Renal pelvis (tissue), 12 donors: Measurements from ENCODE around the gene NAGK. TPM values are rescaled to one million over a fixed set of nuclear protein-coding genes. Genes with fewer than 3 reads are reported as not detected.
A peak's percentile ranks its signal among the peaks of the same experiment; 100 is the strongest.
"Not testable (repeated sequence)": the region's sequence is repeated elsewhere in the genome, so short reads cannot be mapped to it uniquely, and the experiment has no call there.

ENCODE experiments used
- DNase-seq: peaks from one replicate; pipeline ENCODE4 v3.0.0-alpha.2; 2013
- long read RNA-seq, 16 experiments: transcript quantifications; one replicate each; lab custom pipeline, GENCODE V29; 2026
- polyA plus RNA-seq, 3 donors: library from polyadenylated mRNA; unstranded; fragments of 120-200 nt; gene quantifications; one replicate each; pipeline ENCODE4 v1.2.1, GENCODE V29; 2013; ENCODE audit not compliant: insufficient read length in 3 of 3

The NAGK gene
- 100 to 1,000 TPM in 2 of 3 donors, 10 to 100 TPM in 1; 82.8 to 113 (median 103) TPM for polyA plus RNA-seq
- long read RNA-seq, donor 1, full-length matches to known transcripts, result 69 of 77 reads
- long read RNA-seq, donor 1, partial matches to known transcripts, result 8 of 77 reads
- long read RNA-seq, donor 1, other reads (novel, unspliced or antisense), result 0 of 77 reads
- long read RNA-seq, donor 2, transcript NAGK-229 (10 exons, 1,801 nt), result major isoform, 31 of 74 reads
- long read RNA-seq, donor 2, transcript NAGK-219 (3 exons, 2,483 nt), result minor isoform, 7 of 74 reads
- long read RNA-seq, donor 2, transcript NAGK-211 (4 exons, 441 nt), result minor isoform, 16 of 74 reads
- long read RNA-seq, donor 2, transcript NAGK-222 (2 exons, 424 nt), result minor isoform, 19 of 74 reads
- long read RNA-seq, donor 2, partial matches to known transcripts, result 0 of 74 reads
- long read RNA-seq, donor 2, other reads (novel, unspliced or antisense), result 0 of 74 reads
- long read RNA-seq, donor 3, transcript NAGK-211 (4 exons, 441 nt), result major isoform, 16 of 57 reads
- long read RNA-seq, donor 3, transcript NAGK-229 (10 exons, 1,801 nt), result minor isoform, 12 of 57 reads
- long read RNA-seq, donor 3, transcript NAGK-222 (2 exons, 424 nt), result minor isoform, 14 of 57 reads
- long read RNA-seq, donor 3, partial matches to known transcripts, result 7 of 57 reads
- long read RNA-seq, donor 3, other reads (novel, unspliced or antisense), result 0 of 57 reads
- long read RNA-seq, donor 4, transcript NAGK-229 (10 exons, 1,801 nt), result major isoform, 33 of 84 reads
- long read RNA-seq, donor 4, transcript NAGK-219 (3 exons, 2,483 nt), result minor isoform, 5 of 84 reads
- long read RNA-seq, donor 4, transcript NAGK-222 (2 exons, 424 nt), result minor isoform, 16 of 84 reads
- long read RNA-seq, donor 4, transcript NAGK-211 (4 exons, 441 nt), result minor isoform, 24 of 84 reads
- long read RNA-seq, donor 4, partial matches to known transcripts, result 0 of 84 reads
- long read RNA-seq, donor 4, other reads (novel, unspliced or antisense), result 0 of 84 reads
- long read RNA-seq, donor 5, transcript NAGK-229 (10 exons, 1,801 nt), result major isoform, 6 of 12 reads
- long read RNA-seq, donor 5, partial matches to known transcripts, result 0 of 12 reads
- long read RNA-seq, donor 5, other reads (novel, unspliced or antisense), result 0 of 12 reads
- long read RNA-seq, donor 6, transcript NAGK-211 (4 exons, 441 nt), result minor isoform, 10 of 95 reads
- long read RNA-seq, donor 6, transcript NAGK-229 (10 exons, 1,801 nt), result major isoform, 25 of 95 reads
- long read RNA-seq, donor 6, transcript NAGK-219 (3 exons, 2,483 nt), result minor isoform, 15 of 95 reads
- long read RNA-seq, donor 6, transcript NAGK-222 (2 exons, 424 nt), result minor isoform, 13 of 95 reads
- long read RNA-seq, donor 6, partial matches to known transcripts, result 25 of 95 reads
- long read RNA-seq, donor 6, other reads (novel, unspliced or antisense), result 0 of 95 reads
- long read RNA-seq, donor 7, transcript NAGK-219 (3 exons, 2,483 nt), result minor isoform, 6 of 51 reads
- long read RNA-seq, donor 7, transcript NAGK-229 (10 exons, 1,801 nt), result major isoform, 18 of 51 reads
- long read RNA-seq, donor 7, transcript NAGK-211 (4 exons, 441 nt), result minor isoform, 6 of 51 reads
- long read RNA-seq, donor 7, partial matches to known transcripts, result 14 of 51 reads
- long read RNA-seq, donor 7, other reads (novel, unspliced or antisense), result 0 of 51 reads
- long read RNA-seq, donor 8, transcript NAGK-219 (3 exons, 2,483 nt), result minor isoform, 5 of 44 reads
- long read RNA-seq, donor 8, transcript NAGK-229 (10 exons, 1,801 nt), result minor isoform, 8 of 44 reads
- long read RNA-seq, donor 8, transcript NAGK-211 (4 exons, 441 nt), result minor isoform, 11 of 44 reads
- long read RNA-seq, donor 8, transcript NAGK-222 (2 exons, 424 nt), result major isoform, 12 of 44 reads
- long read RNA-seq, donor 8, partial matches to known transcripts, result 7 of 44 reads
- long read RNA-seq, donor 8, other reads (novel, unspliced or antisense), result 0 of 44 reads
- long read RNA-seq, donor 9, transcript NAGK-211 (4 exons, 441 nt), result minor isoform, 19 of 98 reads
- long read RNA-seq, donor 9, transcript NAGK-229 (10 exons, 1,801 nt), result major isoform, 30 of 98 reads
- long read RNA-seq, donor 9, transcript NAGK-222 (2 exons, 424 nt), result minor isoform, 15 of 98 reads
- long read RNA-seq, donor 9, transcript NAGK-219 (3 exons, 2,483 nt), result minor isoform, 8 of 98 reads
- long read RNA-seq, donor 9, partial matches to known transcripts, result 20 of 98 reads
- long read RNA-seq, donor 9, other reads (novel, unspliced or antisense), result 0 of 98 reads
- long read RNA-seq, donor 10, transcript NAGK-229 (10 exons, 1,801 nt), result major isoform, 20 of 78 reads
- long read RNA-seq, donor 10, transcript NAGK-222 (2 exons, 424 nt), result minor isoform, 15 of 78 reads
- long read RNA-seq, donor 10, transcript NAGK-211 (4 exons, 441 nt), result minor isoform, 17 of 78 reads
- long read RNA-seq, donor 10, transcript NAGK-219 (3 exons, 2,483 nt), result minor isoform, 8 of 78 reads
- long read RNA-seq, donor 10, partial matches to known transcripts, result 15 of 78 reads
- long read RNA-seq, donor 10, other reads (novel, unspliced or antisense), result 0 of 78 reads
- long read RNA-seq, donor 11, transcript NAGK-229 (10 exons, 1,801 nt), result major isoform, 14 of 27 reads
- long read RNA-seq, donor 11, transcript NAGK-222 (2 exons, 424 nt), result minor isoform, 5 of 27 reads
- long read RNA-seq, donor 11, partial matches to known transcripts, result 0 of 27 reads
- long read RNA-seq, donor 11, other reads (novel, unspliced or antisense), result 0 of 27 reads
- long read RNA-seq, donor 12, transcript NAGK-219 (3 exons, 2,483 nt), result minor isoform, 15 of 101 reads
- long read RNA-seq, donor 12, transcript NAGK-222 (2 exons, 424 nt), result minor isoform, 15 of 101 reads
- long read RNA-seq, donor 12, transcript NAGK-229 (10 exons, 1,801 nt), result major isoform, 26 of 101 reads
- long read RNA-seq, donor 12, transcript NAGK-211 (4 exons, 441 nt), result minor isoform, 12 of 101 reads
- long read RNA-seq, donor 12, partial matches to known transcripts, result 27 of 101 reads
- long read RNA-seq, donor 12, other reads (novel, unspliced or antisense), result 0 of 101 reads
- long read RNA-seq, donor 13, transcript NAGK-222 (2 exons, 424 nt), result minor isoform, 11 of 37 reads
- long read RNA-seq, donor 13, transcript NAGK-219 (3 exons, 2,483 nt), result minor isoform, 8 of 37 reads
- long read RNA-seq, donor 13, transcript NAGK-229 (10 exons, 1,801 nt), result major isoform, 12 of 37 reads
- long read RNA-seq, donor 13, partial matches to known transcripts, result 0 of 37 reads
- long read RNA-seq, donor 13, other reads (novel, unspliced or antisense), result 0 of 37 reads
- long read RNA-seq, donor 14, result 0 reads
- long read RNA-seq, donor 15, transcript NAGK-222 (2 exons, 424 nt), result minor isoform, 18 of 118 reads
- long read RNA-seq, donor 15, transcript NAGK-229 (10 exons, 1,801 nt), result major isoform, 29 of 118 reads
- long read RNA-seq, donor 15, transcript NAGK-211 (4 exons, 441 nt), result major isoform, 29 of 118 reads
- long read RNA-seq, donor 15, transcript NAGK-219 (3 exons, 2,483 nt), result minor isoform, 13 of 118 reads
- long read RNA-seq, donor 15, partial matches to known transcripts, result 20 of 118 reads
- long read RNA-seq, donor 15, other reads (novel, unspliced or antisense), result 0 of 118 reads
- long read RNA-seq, donor 16, transcript NAGK-211 (4 exons, 441 nt), result minor isoform, 14 of 91 reads
- long read RNA-seq, donor 16, transcript NAGK-229 (10 exons, 1,801 nt), result major isoform, 18 of 91 reads
- long read RNA-seq, donor 16, transcript NAGK-219 (3 exons, 2,483 nt), result minor isoform, 10 of 91 reads
- long read RNA-seq, donor 16, transcript NAGK-222 (2 exons, 424 nt), result minor isoform, 11 of 91 reads
- long read RNA-seq, donor 16, partial matches to known transcripts, result 30 of 91 reads
- long read RNA-seq, donor 16, other reads (novel, unspliced or antisense), result 0 of 91 reads

DNA sequence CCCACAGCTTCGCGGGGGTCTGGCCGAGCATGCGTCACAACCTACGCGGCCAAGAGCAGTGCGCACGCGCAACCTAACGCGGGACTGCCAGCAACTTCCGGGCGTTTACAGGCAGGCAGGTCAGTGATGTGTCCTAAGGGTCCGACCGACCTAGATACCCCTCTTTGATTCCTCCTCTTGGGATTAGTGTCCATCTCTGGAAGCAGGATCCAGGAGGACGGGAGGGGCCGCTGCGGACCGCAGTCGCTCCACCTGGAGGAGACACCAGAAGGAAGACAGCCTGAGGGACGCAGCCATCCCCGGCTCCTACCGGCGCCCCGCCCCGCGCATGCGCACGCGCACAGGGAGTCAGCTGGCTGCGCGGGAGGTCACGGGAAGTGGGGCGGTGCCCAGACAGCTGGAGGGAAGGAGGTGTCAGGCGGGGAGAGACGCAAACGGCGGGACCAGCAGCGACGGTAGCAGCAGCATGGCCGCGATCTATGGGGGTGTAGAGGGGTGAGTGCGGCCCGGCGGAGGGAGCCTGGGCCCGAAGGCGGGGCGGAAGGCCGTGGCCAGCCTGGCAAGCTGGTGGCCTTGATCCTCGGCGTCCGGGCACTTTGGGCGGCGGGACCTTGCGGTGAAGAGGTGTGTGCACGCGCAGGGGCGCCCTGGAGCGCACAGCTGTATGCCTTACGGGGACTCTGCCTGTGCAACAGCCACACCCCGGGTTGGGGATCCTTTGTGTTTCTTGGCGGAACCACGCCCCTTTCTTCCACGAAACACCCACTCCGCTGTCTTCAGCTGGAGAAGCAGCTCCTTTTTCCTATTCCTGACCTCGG lies at the start of gene NAGK:
NAGK (plus strand) TSS at position 431 of the 818 bp plus-strand sequence; CDS start at position 467, 36 bp downstream.
- peak; percentile 96 for DNase-seq

DNA sequence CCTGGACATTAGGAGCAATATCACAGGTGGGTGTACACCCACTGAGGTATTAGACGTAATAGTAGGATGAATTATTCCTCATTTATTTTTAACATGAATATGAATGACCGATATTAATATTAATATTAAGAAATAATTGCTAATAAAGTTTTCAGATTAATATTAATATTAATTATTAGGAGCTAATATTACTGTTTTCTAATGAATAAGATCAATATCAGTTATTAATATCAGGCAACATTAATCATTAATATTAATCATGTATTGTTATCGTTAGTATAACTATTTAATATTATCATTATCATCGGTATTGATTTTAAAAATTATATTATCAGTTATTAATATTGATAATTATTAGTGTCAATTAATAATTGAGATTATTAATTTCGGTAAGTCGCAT lies 48.5 kb upstream of the NAGK start:
- DNase-seq, result not testable (repeated sequence)

DNA sequence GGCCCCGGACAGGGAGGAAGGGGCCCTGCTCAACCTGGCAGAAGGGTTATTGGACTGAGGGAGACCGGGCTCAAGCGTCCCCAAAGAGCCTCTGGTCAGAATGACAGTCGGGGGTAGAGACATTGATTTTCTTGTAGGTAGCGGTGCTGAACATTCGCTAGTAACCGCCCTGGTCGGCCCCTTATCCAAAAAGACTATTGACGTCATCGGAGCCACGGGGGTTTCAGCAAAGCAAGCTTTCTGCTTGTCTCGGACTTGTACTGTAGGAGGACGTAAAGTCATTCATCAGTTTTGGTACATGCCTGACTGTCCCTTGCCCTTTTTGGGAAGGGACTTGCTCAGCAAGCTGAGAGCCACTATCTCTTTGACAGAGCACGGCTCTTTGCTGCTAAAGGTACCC lies 47.1 kb upstream of the NAGK start:
- not testable (repeated sequence) for DNase-seq

DNA sequence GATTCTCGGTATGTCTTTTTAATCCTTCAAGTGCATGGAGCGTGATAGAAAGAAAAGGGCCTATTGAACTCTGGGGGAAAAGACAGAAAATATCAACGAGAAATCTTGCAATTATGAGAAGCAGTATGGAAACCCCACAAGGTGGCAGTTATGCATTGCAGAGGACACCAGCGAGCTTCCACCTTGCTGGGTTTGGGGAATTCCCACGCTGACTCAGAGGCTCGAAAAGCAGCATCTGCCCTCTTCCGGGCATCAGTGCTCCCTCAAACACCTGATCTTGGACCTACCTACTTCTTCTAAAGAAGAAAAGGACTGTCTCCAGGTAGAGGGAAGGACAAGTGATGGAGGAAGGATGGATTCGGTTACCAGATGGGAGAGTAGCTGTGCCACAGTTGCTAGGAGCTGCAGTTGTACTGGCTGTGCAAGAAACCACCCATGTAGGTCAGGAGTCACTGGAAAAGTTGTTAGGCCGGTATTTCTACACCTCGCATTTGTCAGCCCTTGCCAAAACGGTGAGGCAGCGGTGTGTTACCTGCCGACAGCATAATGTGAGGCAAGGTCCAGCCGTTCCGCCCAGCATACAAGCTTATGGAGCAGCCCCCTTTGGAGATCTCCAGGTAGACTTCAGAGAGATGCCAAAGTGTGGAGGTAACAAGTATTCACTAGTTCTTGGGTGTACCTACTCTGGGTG lies 44.8 kb upstream of the NAGK start:
- DNase-seq, result peak; percentile 31

DNA sequence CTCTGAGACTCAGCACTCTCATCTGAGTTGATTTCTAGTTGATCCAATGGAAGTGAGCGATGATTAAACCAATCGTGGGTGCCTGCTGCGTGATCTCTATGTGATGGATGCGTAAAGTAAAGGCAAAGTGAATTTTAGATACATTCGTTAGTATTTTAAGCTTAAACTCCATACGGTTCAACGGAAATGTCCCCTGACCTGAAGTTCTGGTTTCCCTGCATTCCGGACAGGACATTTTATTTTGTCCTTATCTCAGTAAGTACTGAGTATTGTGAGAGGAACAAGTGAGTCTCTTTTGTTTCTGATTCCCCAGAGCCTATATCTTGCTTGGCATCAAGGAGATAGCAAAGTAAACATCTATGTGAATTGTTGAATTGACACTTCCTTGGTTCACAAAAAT lies 32.2 kb upstream of the NAGK start:
- DNase-seq, result not testable (repeated sequence)

DNA sequence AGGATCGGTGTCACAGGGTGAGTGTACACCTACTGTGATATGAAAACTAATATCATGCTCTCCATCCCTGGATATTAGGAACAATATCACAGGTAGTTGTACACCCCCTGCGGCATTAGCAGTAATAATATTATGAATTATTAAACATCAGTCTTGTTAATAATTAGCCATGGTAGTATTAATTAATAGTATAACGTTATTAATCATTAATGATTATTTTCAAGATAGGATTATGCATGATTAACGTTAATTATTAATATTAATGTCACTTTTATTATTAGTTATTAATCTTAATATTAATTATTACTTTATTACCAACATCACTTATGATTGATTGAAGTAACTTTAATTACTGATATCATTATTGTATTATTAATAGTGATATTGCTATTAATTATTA lies 26.2 kb upstream of the NAGK start:
- DNase-seq, result no peak

DNA sequence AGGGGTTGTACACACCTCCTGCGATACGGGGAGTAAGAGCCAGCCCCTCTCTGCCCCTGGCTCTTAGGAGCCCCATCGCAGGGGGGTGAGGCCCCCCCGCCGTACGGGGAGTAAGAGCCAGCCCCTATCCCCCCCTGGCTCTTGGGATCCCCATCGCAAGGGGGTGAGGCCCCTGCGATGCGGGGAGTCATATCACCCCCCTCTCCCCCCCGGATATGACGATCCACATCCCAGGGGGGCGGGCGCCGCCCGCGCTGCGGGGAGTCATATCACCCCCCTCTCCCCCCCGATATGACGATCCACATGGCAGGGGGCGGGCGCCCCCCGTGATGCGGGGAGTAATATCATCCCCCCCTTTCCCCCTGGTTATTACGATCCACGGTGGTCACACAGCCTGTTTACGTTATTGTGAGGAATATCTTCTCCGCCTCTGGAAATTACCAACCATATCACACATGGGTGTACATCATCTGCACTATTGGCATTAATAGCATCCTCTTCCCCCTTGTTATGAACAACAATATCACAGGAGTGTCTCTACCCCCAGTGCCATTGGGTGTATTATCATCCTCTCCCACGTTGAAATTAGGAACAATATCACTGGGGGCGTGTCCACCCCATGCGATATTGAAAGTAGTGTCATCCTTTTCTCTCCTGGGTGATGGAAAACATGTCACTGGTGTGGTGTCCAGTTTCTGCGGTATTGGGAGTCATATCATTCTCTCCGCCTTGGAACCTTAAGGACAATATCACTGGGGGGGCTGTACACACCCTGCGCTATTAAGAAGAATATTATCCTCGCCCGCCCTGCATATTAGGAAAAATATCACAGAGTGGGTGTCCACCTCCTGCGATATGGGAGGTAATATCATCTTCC lies 24.7 kb upstream of the NAGK start:
- DNase-seq, result no peak

- no peak for DNase-seq
Measured at GRCh38 chr2:71045151-71045550, 23.3 kb upstream of the NAGK start.

DNA sequence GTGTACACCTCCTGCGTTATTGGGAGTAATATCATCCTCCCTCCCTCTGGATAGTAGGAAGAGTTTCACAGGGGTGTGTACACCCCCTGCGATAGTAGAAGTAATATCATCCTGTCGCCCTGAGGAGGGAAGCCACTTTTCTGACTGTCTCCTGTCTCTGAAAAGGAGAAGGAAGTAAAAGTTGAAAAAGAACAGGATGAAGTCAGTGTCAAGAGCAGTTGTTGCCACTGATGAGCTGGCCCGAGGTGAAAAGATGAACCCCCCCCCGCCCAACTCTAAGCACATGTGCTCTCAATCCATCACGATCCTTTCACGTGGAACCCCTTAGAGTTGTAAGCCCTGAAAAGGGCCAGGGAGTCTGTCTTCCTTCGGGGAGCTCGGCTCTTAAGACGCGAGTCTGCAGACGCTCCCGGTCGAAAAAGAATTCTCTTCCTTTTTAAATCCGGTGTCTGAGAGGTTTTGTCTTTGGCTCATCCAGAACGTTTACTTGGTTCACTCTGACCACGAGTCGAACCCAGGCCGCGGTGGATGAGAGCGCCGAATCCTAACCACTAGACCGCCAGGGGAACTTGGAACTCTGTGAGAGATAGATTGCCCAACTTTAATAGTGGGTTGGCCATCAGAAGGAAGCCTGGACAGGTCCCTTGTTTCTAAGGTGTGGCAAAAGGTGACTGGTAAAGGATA lies 22.4 kb upstream of the NAGK start:
- DNase-seq, result no peak

DNA sequence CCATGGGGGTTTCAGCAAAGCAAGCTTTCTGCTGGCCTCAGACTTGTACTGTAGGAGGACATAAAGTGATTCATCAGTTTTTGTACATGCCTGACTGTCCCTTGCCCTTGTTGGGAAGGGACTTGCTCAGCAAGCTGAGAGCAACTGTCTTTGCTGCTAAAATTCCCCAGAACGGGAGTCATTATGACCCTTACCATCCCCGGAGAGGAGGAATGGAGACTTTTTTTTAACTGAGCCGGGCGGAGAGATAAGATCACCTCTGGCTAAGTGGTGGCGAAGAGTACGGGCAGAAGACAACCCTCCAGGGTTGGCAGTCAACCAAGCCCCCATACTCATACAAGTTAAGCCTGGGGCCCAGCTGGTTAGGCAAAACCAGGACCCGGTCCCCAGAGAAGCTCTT lies 20.4 kb upstream of the NAGK start:
- DNase-seq, result no peak

DNA sequence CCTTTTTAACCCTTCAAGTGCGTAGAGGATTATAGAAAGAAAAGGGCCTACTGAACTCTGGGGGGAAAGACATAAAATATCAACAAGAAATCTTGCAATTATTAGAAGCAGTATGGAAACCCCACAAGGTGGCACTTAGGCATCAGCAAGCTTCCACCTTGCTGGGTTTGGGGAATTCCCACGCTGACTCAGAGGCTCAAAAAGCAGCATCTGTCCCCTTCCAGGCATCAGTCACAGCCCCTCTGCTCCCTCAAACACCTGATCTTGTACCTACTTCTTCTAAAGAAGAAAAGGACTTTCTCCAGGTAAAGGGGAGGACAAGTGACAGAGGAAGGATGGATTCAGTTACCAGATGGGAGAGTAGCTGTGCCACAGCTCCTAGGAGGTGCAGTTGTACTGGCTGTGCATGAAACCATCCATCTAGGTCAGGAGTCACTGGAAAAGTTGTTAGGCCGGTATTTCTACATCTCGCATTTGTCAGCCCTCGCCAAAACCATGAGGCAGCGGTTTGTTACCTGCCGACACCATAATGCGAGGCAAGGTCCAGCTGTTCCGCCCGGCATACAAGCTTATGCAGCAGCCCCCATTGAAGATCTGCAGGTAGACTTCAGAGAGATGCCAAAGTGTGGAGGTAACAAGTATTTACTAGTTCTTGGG lies 18.6 kb upstream of the NAGK start:
- DNase-seq, result not testable (repeated sequence)

- DNase-seq, result not testable (repeated sequence)
Measured at GRCh38 chr2:71055206-71055740, 13.2 kb upstream of the NAGK start.
